ENCODE measurements around the gene GMNN.
"Not testable (repeated sequence)": the region's sequence is repeated elsewhere in the genome, so short reads cannot be mapped to it uniquely, and the experiment has no call there.

GMNN gene

GRCh38 chr6:24752917-24753492, 21.7 kb upstream of the GMNN start:
- H3K4me3 ChIP-seq (ENCODE audit: low read length), result no peak overlapping the region
- TF ChIP-seq ZNF274 (IDR thresholded peaks at IDR 0.05; ENCODE audit: low read depth, low read length), result no peak

- no peak overlapping the region for H3K4me3 ChIP-seq (ENCODE audit: low read length)
- TF ChIP-seq ZNF274 (IDR thresholded peaks at IDR 0.05; ENCODE audit: low read depth, low read length), result no peak
Observed at GRCh38 chr6:24753545-24753944, 21.2 kb upstream of the GMNN start.

GRCh38 chr6:24754378-24754777, 20.4 kb upstream of the GMNN start:
- H3K4me3 ChIP-seq (ENCODE audit: low read length), result not testable (repeated sequence)

GRCh38 chr6:24755279-24755678, 19.5 kb upstream of the GMNN start:
- H3K4me3 ChIP-seq (ENCODE audit: low read length), result no peak overlapping the region
- no peak for TF ChIP-seq ZNF274 (IDR thresholded peaks at IDR 0.05; ENCODE audit: low read depth, low read length)

GRCh38 chr6:24757611-24758010, 17.1 kb upstream of the GMNN start:
- TF ChIP-seq ZNF274 (IDR thresholded peaks at IDR 0.05; ENCODE audit: low read depth, low read length), result no peak
- no peak overlapping the region for H3K4me3 ChIP-seq (ENCODE audit: low read length)

- no peak for TF ChIP-seq ZNF274 (IDR thresholded peaks at IDR 0.05; ENCODE audit: low read depth, low read length)
- H3K4me3 ChIP-seq (ENCODE audit: low read length), result no peak overlapping the region
Observed at GRCh38 chr6:24759718-24760117, 15.0 kb upstream of the GMNN start.

GRCh38 chr6:24760210-24760609, 14.5 kb upstream of the GMNN start:
- no peak for TF ChIP-seq ZNF274 (IDR thresholded peaks at IDR 0.05; ENCODE audit: low read depth, low read length)
- H3K4me3 ChIP-seq (ENCODE audit: low read length), result no peak overlapping the region

DNA sequence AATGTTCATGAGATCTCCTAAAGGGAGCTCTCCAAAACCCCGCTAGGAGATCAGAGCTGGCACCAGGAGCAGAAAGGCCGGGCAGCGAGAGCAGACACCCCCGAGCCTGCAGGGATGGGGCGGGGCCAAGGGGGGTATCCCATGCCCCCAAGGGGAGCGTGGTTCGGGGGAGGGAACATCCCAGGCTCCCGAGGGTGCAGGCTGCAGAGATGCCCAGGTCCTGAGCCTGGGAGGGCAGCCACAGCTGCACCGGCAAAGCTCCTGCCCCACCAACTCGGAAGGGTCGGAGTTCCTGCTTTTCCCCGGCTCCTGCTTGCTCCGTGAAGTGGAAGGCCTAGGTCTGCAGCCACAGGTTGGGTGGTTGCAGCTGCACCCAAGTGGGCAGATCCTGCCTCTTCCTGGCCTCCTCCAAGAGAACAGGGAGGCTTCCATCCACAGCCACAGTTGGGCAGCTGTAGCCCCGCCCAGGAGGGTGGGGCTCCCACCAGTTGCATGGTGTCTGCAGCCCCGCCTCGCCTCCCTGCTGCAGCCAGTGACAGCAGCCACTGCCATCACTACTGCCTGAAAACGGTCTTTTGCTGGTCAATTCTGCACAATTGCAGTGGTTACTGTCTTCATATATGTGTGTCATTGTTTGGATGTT, 13.4 kb upstream of the GMNN start:
- no peak for TF ChIP-seq ZNF274 (IDR thresholded peaks at IDR 0.05; ENCODE audit: low read depth, low read length)
- no peak overlapping the region for H3K4me3 ChIP-seq (ENCODE audit: low read length)

- no peak for TF ChIP-seq ZNF274 (IDR thresholded peaks at IDR 0.05; ENCODE audit: low read depth, low read length)
- H3K4me3 ChIP-seq (ENCODE audit: low read length), result no peak overlapping the region
Observed at GRCh38 chr6:24761851-24762250, 12.9 kb upstream of the GMNN start.

DNA sequence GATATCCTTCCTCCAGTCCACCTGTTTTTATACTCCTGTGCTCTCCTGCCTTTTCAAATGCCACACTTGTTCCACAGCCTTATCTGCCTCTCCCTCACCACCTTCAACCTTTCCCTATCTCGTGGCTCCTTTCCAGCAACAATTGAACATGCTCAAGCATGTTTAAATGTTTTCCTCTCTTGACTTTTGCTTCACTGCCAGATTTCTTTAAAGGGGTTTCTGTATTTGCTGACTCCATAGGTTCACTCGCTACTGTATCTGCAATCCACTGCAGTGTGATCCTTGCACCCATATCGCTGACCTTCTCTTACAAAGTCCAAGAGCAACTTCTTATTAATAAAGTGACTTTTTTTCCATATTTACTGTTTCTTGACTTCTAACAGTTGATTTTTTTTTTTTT, 11.2 kb upstream of the GMNN start:
- TF ChIP-seq ZNF274 (IDR thresholded peaks at IDR 0.05; ENCODE audit: low read depth, low read length), result no peak
- H3K4me3 ChIP-seq (ENCODE audit: low read length), result no peak overlapping the region

GRCh38 chr6:24764833-24765828, 9.6 kb upstream of the GMNN start:
- not testable (repeated sequence) for H3K4me3 ChIP-seq (ENCODE audit: low read length)

- H3K4me3 ChIP-seq (ENCODE audit: low read length), result not testable (repeated sequence)
Observed at GRCh38 chr6:24765968-24766367, 8.8 kb upstream of the GMNN start.

DNA sequence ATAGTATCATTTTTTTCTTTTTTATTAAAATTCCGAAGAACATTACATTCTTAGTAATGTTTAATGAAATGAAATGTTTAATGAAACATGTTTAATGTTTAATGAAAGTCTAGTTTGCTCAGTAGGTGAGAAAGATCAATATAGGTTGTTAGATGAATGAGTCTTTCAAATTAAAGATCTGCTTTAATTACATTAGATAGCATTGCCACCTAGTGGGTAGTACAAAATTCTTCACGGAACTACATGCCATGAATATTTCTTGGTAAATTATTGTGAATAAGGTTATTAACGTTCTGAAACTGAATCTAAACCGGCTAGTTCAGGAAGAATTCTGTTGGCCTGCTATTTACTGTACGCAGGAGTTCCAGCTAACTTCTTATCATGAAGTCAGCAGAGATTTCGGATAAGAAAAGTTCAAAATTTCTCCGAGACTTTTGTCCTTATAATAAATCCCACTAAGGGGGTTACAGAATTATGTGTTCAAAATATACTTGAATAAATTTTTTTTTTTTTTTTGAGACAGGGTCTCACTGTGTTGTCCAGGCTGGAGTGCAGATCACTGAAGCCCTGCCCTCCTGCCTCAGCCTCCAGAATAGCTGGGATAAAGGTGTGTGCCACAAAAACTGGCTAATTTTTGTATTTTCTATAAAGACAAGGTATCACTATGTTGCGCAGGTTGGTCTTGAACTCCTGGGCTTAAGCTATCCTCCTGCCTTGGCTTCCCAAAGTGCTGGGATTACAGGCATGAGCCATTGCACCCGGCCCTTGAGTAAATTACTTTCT, 7.9 kb upstream of the GMNN start:
- TF ChIP-seq ZNF274 (IDR thresholded peaks at IDR 0.05; ENCODE audit: low read depth, low read length), result no peak
- H3K4me3 ChIP-seq (ENCODE audit: low read length), result no peak overlapping the region

- H3K4me3 ChIP-seq (ENCODE audit: low read length), result no peak overlapping the region
- TF ChIP-seq ZNF274 (IDR thresholded peaks at IDR 0.05; ENCODE audit: low read depth, low read length), result no peak
Observed at GRCh38 chr6:24768361-24768760, 6.4 kb upstream of the GMNN start.

Data from GM08714 (cell line).